Measurements from ENCODE around the gene PTTG2. TPM values are rescaled to one million over a fixed set of nuclear protein-coding genes. Genes with fewer than 3 reads are reported as not detected.

The PTTG2 gene
- total RNA-seq, 3 donors from 2014 or later: not detected

GRCh38 chr4:38003102-38003501 is 42.9 kb downstream of the PTTG2 start:
- peaks cover 4% of the 10 kb centered on the region for H3K36me3 Mint-ChIP-seq (ENCODE audit: insufficient read depth)
- ATAC-seq (peak in 1 of 2 donors; percentile 56), DNase-seq (no peak)
- no peak overlapping the region for H3K4me3 Mint-ChIP-seq
- H3K4me1 Mint-ChIP-seq (ENCODE audit: low read depth): peaks cover 41% of the 10 kb centered on the region
- no peaks in the 10 kb centered on the region for H3K9me3 Mint-ChIP-seq
- H3K27me3 Mint-ChIP-seq (ENCODE audit: low read depth): no peaks in the 10 kb centered on the region

GRCh38 chr4:38003628-38004027 is 43.4 kb downstream of the PTTG2 start:
- Mint-ChIP-seq H3K4me1 (ENCODE audit: low read depth) (peaks cover 43% of the 10 kb centered on the region), H3K36me3 (ENCODE audit: insufficient read depth) (peaks cover 1% of the 10 kb centered on the region), H3K4me3 (no peak overlapping the region), H3K9me3 (no peaks in the 10 kb centered on the region), H3K27me3 (ENCODE audit: low read depth) (no peaks in the 10 kb centered on the region)
- ATAC-seq (no peak), DNase-seq (no peak)

- DNase-seq: no peak
- H3K4me3 Mint-ChIP-seq: no peak overlapping the region
- peaks cover 44% of the 10 kb centered on the region for H3K4me1 Mint-ChIP-seq (ENCODE audit: low read depth)
- H3K9me3 Mint-ChIP-seq: no peaks in the 10 kb centered on the region
- ATAC-seq: no peak
- no peaks in the 10 kb centered on the region for H3K27me3 Mint-ChIP-seq (ENCODE audit: low read depth)
- H3K36me3 Mint-ChIP-seq (ENCODE audit: insufficient read depth): peaks cover 1% of the 10 kb centered on the region
These were observed 43.9 kb downstream of the PTTG2 start for GRCh38 chr4:38004062-38004461.

GRCh38 chr4:38004887-38005286 is 44.7 kb downstream of the PTTG2 start:
- Mint-ChIP-seq H3K27me3 (ENCODE audit: low read depth) (no peaks in the 10 kb centered on the region), H3K4me1 (ENCODE audit: low read depth) (peaks cover 36% of the 10 kb centered on the region), H3K4me3 (no peak overlapping the region), H3K9me3 (no peaks in the 10 kb centered on the region), H3K36me3 (ENCODE audit: insufficient read depth) (peaks cover 1% of the 10 kb centered on the region)
- no peak for ATAC-seq
- no peak for DNase-seq

GRCh38 chr4:38005637-38006036 is 45.4 kb downstream of the PTTG2 start:
- Mint-ChIP-seq H3K36me3 (ENCODE audit: insufficient read depth) (peaks cover 1% of the 10 kb centered on the region), H3K27me3 (ENCODE audit: low read depth) (no peaks in the 10 kb centered on the region), H3K4me3 (no peak overlapping the region), H3K9me3 (no peaks in the 10 kb centered on the region), H3K4me1 (ENCODE audit: low read depth) (peaks cover 38% of the 10 kb centered on the region)
- ATAC-seq (no peak), DNase-seq (no peak)

- no peak overlapping the region for H3K4me3 Mint-ChIP-seq
- peaks cover 37% of the 10 kb centered on the region for H3K4me1 Mint-ChIP-seq (ENCODE audit: low read depth)
- DNase-seq: no peak
- peaks cover 1% of the 10 kb centered on the region for H3K36me3 Mint-ChIP-seq (ENCODE audit: insufficient read depth)
- H3K9me3 Mint-ChIP-seq: no peaks in the 10 kb centered on the region
- H3K27me3 Mint-ChIP-seq (ENCODE audit: low read depth): no peaks in the 10 kb centered on the region
- no peak for ATAC-seq
These were observed 47.4 kb downstream of the PTTG2 start for GRCh38 chr4:38007645-38008044.

- H3K27me3 Mint-ChIP-seq (ENCODE audit: low read depth): no peaks in the 10 kb centered on the region
- peaks cover 29% of the 10 kb centered on the region for H3K4me1 Mint-ChIP-seq (ENCODE audit: low read depth)
- no peaks in the 10 kb centered on the region for H3K9me3 Mint-ChIP-seq
- ATAC-seq (no peak), DNase-seq (no peak)
- H3K4me3 Mint-ChIP-seq: no peak overlapping the region
- H3K36me3 Mint-ChIP-seq (ENCODE audit: insufficient read depth): peaks cover 1% of the 10 kb centered on the region
These were observed 48.4 kb downstream of the PTTG2 start for GRCh38 chr4:38008571-38009021.

- H3K36me3 Mint-ChIP-seq (ENCODE audit: insufficient read depth): peaks cover 1% of the 10 kb centered on the region
These were observed 49.2 kb downstream of the PTTG2 start for GRCh38 chr4:38009421-38009820.

GRCh38 chr4:38009949-38010348 is 49.8 kb downstream of the PTTG2 start:
- no peaks in the 10 kb centered on the region for H3K27me3 Mint-ChIP-seq (ENCODE audit: low read depth)
- DNase-seq (no peak), ATAC-seq (no peak)
- no peaks in the 10 kb centered on the region for H3K9me3 Mint-ChIP-seq
- no peak overlapping the region for H3K4me3 Mint-ChIP-seq
- peaks cover 25% of the 10 kb centered on the region for H3K4me1 Mint-ChIP-seq (ENCODE audit: low read depth)
- peaks cover 4% of the 10 kb centered on the region for H3K36me3 Mint-ChIP-seq (ENCODE audit: insufficient read depth)

More at GRCh38 chr4:38009421-38009820, 49.2 kb downstream of the PTTG2 start:
- no peak for DNase-seq
- H3K4me1 Mint-ChIP-seq (ENCODE audit: low read depth): peaks cover 29% of the 10 kb centered on the region
- H3K27me3 Mint-ChIP-seq (ENCODE audit: low read depth): no peaks in the 10 kb centered on the region
- H3K4me3 Mint-ChIP-seq: no peak overlapping the region
- no peaks in the 10 kb centered on the region for H3K9me3 Mint-ChIP-seq
- ATAC-seq: no peak

Other genes with a start within 250 kb of the PTTG2 start
- 10 to 100 TPM; 43.2 to 53.2 (median 49.7) TPM for gene PGM2, start 133.7 kb upstream of the PTTG2 start, total RNA-seq
- 10 to 100 TPM; 29.4 to 42.0 (median 38.8) TPM for gene TBC1D1, start 69.3 kb upstream of the PTTG2 start, total RNA-seq

Measured in activated T-cell treated with anti-CD3 and anti-CD28 coated beads, Interleukin-2, amount 50 U/mL, for 4 hours (primary cell).